NCI-H460 (cell line): Measurements from ENCODE around the gene MAP4K4. TPM values are rescaled to one million over a fixed set of nuclear protein-coding genes. Genes with fewer than 3 reads are reported as not detected.
A peak's percentile ranks its signal among the peaks of the same experiment; 100 is the strongest.

ENCODE experiments used
- DNase-seq: peaks from one replicate; pipeline ENCODE4 v3.0.0-alpha.2; 2016; ENCODE audit warnings: low read depth; ENCODE audit errors: extremely low read depth
- total RNA-seq: library from RNA; depleted of rRNA; stranded (reverse); fragments of >200 nt; shearing (Covaris generic); gene quantifications from 2 replicates; pipeline ENCODE4 v1.2.3, GENCODE V29; 2014

The MAP4K4 gene
- total RNA-seq, 1 experiment from 2014 or later, result 40.2 TPM

GRCh38 chr2:101808006-101808562 lies 110.6 kb downstream of the MAP4K4 start:
- DNase-seq, result no peak

DNA sequence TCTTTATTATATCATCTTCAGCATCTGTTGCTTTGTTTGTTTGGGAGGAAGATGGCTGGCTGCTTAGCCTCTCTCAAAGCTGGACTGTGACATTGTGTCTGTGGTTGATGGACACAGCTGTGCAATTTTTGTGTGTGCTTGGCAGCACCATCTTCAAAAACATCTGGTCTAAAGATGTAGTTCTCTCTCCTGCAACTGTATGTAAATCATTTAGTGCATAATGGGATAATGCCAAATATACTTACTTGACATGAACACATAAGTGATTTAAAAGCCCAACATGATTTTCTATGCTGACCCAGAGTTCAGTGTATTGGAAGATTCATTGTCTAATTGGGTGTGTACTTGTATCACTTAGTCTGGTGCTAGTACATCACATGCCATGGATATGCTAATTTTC lies 112.2 kb downstream of the MAP4K4 start:
- DNase-seq, result no peak

DNA sequence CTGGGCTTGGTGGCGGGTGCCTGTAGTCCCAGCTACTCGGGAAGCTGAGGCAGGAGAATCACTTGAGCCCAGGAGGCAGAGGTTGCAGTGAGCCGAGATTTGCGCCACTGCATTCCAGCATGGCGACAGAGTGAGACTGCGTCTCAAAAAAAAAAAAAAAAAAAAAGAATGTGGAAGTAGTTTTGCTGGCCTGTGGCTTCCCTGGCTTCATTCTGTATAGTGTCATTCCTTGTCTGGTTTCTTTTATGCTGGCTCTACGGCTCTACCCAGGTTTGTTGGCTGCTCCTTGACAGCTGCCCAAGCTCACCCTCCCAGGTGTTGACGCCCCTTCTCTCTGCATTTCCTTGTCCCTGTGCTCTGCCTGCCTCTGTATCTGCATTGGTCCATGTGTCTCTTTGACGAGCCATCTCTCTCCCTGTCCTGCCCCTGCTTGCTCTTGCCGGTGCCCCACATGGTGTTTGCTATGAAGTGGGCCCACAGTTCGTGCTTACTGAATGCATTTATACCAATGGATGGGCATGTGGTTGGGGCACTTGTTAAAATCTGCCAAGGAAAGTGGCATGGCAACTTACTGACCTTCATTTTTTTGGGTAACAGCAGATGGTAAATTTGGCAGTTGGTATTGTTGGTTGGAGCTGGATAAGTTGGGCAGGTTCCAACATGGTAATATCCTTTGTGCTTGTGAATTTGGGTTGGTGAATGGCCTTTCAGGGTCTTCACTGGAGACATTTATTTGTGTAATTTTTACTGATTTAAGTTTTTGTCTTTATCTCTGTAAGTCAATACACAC lies 113.9 kb downstream of the MAP4K4 start:
- DNase-seq, result no peak

DNA sequence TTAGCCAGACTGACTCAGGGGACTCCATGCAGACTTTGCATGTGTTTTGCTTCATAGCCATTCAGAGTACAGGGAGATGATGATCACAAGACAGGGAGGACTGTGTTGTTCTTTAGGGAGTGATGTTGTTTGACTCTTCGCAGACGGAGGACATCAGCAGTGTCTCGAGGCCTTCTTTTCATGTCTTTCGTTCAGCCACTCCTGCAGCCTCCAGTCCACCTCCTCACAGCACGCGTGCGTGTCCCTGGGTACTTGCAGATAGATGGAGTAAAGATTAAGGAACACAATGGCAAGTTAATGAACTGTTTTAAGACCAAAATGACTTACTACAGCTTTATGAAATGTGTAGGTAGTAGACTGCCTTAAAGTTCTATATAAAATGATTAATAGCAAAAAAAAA lies 114.7 kb downstream of the MAP4K4 start:
- DNase-seq, result no peak

GRCh38 chr2:101814752-101815151 lies 117.2 kb downstream of the MAP4K4 start:
- no peak for DNase-seq

DNA sequence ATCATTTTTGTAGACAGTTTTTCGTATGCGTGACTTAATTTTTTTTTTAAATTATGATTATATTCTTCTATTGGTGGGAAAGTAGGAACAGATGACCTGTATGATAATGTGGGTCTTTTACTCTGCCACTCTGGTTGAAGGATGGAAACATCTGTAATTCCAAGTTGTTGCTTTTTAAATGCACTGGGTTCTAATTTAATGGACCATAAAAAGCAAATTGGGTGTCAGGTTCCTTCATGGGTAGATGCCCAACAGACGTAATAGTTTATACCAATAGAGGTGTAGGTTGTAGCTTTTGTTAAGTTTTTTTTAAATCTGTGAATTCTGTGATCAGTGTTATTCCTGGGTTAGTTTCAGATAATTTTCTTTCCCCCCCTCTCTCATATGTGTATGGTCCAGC lies 117.6 kb downstream of the MAP4K4 start:
- no peak for DNase-seq

DNA sequence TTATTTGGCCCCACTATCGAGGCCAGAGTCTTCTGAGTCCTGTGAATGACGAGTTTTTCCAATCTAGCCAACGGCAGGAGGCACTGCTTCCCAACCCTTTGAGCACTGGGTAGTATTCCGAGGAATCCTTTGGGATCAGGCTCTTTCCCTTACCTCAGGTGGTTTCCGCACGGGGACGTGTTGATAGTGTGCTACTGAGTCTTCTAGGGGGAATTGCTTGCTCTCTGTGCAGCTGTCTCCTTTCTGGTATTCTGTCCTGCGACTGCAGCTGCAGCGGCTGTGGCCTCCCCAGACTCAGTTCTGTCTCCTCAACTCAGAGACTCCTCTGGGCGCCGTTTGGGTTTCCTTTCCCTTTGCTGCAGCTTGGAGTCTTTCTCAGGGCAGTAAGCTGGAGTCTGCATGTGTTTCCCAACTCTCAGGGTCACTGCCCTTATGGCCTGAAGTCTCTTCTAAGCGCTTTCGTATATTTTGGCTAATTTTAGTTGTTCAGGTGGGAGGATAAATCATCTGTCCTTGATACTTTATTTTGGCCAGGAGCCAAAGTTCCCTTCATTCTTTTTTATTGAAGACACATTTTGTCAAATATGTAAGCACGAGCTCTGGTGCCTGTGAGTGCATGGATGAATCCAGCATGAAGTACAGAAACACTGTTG lies 118.4 kb downstream of the MAP4K4 start:
- DNase-seq, result no peak

DNA sequence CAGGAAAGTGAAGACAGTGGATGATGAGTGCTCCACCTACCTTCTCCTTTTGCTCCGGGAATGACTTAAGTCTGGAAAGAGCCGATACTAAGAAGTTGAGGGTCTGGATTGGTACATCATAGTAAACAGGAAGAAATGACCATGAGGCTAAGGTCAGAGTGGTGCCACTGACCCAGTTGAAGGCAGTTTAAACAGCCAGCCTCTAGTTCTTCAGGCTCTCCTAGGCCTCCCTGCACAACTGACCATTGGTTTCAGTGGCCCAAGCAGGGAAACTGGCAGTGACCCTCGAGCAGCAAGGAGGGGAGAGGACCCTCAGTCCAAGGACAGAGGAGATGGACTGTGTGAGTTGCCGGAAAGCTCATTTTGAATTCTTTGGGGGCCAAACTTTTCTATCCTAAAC lies 119.1 kb downstream of the MAP4K4 start:
- no peak for DNase-seq

- DNase-seq, result no peak
These were observed 120.0 kb downstream of the MAP4K4 start for GRCh38 chr2:101817481-101817880.

- no peak for DNase-seq
These were observed 121.3 kb downstream of the MAP4K4 start for GRCh38 chr2:101818531-101819451.

GRCh38 chr2:101820519-101820918 lies 123.0 kb downstream of the MAP4K4 start:
- no peak for DNase-seq

GRCh38 chr2:101821059-101821805 lies 123.7 kb downstream of the MAP4K4 start:
- no peak for DNase-seq

DNA sequence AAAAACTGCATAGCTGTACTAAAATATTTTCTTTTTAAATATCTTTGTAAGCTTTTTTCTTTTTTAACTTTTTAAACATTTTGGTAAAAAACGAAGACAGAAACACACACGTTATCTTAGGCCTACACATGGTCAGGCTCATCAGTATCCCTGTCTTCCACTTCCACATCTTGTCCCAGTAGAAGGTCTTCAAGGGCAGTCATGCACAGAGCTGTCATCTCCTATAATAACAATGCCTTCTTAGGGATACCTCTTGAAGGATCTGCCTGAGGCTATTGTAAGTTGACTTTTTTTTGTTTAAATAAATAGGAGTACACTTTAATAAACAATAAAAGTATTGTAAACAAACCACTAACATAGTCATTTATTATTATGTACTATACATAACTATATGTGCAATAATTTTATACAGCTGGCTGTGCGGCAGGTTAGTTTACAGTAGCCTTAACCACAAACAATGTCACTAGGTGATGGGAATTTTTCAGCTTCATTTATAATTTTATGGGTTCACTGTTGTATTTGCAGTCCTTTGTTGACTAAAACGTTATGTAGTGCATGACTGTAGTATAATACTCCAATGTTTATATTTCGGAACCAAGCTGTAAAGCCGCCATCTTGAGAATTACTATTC lies 124.4 kb downstream of the MAP4K4 start:
- DNase-seq, result no peak

GRCh38 chr2:101823347-101823791 lies 125.9 kb downstream of the MAP4K4 start:
- DNase-seq, result peak; percentile 67

- no peak for DNase-seq
These were observed 126.4 kb downstream of the MAP4K4 start for GRCh38 chr2:101823859-101824258.

DNA sequence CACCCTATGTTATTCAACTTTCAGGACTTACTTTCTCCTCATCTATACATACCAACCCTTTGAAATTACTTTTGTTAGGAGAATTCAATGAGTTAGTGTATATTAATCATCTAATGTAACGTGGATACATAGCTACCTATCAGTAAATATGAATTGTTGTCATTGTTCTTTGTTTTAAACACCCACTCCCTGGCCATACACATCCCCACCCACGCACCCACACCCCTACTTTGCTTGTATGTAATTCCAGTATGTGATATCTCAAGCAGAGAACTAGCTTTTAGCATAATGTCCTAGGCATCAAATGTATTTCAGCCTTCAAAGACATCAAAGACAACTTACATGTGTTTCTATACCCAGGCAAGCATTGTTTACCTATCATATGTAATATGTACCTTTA lies 129.2 kb downstream of the MAP4K4 start:
- no peak for DNase-seq

DNA sequence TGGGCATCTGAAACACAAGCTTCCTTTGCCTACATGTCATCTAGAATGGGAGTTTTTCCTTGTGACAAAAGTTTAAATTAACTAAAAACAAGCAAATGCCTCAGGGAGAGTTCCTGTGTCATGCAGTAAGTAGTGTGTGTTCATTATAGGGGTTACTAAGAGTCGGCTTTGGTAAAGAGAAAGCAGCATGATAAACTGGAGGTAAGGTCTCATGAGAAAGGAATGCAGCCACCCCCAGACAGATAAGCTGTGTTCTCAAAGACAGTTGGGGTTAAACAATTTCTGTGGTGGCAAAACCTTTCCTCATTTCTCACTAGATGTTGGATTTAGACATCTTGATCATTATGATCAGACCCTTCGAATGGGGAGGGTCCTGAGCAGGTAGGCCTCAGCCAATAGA lies 129.7 kb downstream of the MAP4K4 start:
- DNase-seq, result no peak

DNA sequence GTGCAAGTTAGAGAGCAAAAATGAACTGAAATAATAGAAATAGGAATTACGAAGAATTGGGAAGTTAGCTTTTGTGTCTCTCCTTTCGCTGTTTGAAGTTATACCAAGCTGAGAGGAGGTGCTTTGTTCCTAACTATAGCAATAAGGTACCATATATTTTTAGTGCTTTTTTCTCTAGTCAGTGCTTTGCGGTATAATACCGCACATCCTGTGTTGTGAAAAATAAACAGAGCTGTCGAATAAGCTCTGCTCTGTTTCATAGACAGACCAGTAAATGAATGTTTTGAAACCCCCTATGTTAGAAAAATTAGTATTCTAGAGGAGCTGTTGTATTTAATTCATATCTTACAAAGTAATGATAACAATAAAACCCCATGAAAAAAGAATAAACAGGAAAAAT lies 130.8 kb downstream of the MAP4K4 start:
- DNase-seq, result no peak

DNA sequence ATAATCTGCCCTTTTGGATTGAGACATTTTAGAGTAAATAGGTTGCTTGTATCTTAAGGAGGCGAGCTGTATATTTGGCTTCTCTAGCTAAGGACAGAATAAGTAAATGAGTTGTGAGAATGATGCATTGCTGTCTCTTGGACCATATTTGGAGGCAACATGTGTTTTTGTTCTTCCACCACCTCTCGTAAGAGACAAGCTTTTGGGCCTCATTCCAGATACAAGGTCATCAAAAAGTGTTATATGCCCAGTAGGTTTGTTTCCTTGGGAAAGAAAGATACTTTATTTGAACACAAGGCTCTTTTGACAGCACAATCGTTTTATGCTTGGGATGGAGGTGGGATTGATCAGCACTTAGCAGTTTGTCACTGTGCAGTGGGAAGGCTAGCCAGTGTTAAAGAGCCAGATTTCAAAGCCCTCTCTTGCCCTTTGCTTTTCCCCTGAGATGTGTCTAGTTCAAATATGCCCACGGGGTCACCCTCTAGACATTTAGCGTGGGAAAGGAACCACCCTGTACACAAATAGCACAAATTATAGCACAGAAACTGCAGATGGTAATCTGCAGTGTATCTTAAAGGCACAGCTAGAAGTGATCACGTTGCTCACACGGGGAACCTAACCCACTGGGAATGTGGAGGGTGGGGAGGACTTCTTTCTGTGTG lies 131.3 kb downstream of the MAP4K4 start:
- no peak for DNase-seq
